H9 (cell line): ENCODE results near the gene TSPAN5. TPM values are rescaled to one million over a fixed set of nuclear protein-coding genes. Genes with fewer than 3 reads are reported as not detected.

Experiments
- DNase-seq: peaks from one replicate; pipeline ENCODE4 v3.0.0-alpha.2; 2017
- H2AFZ ChIP-seq: one replicate; pipeline ENCODE4 v1.6.1; 2013; ENCODE audit warnings: mild to moderate bottlenecking, low read length, control low read depth, moderate library complexity
- H2AK5ac ChIP-seq: 2 replicates; pipeline ENCODE4 v1.6.1; 2013; ENCODE audit warnings: low read length, control low read depth, mixed read lengths; ENCODE audit not compliant: insufficient read length
- H2BK120ac ChIP-seq: one replicate; pipeline ENCODE4 v1.6.1; 2013; ENCODE audit warnings: low read depth, mild to moderate bottlenecking, low read length, control low read depth, inconsistent platforms; ENCODE audit not compliant: poor library complexity, severe bottlenecking
- H2BK12ac ChIP-seq: 2 replicates; pipeline ENCODE4 v1.6.1; 2013; ENCODE audit warnings: low read length, control low read depth, mixed read lengths, low read depth; ENCODE audit not compliant: insufficient read length
- H2BK15ac ChIP-seq: 2 replicates; pipeline ENCODE4 v1.6.1; 2013; ENCODE audit warnings: low read depth, low read length, control low read depth
- H2BK20ac ChIP-seq: one replicate; pipeline ENCODE4 v1.6.1; 2013; ENCODE audit warnings: low read depth, mild to moderate bottlenecking, low read length, control low read depth, inconsistent platforms; ENCODE audit not compliant: poor library complexity, severe bottlenecking
- H2BK5ac ChIP-seq: 2 replicates; pipeline ENCODE4 v1.6.1; 2013; ENCODE audit warnings: low read length, control low read depth, mixed read lengths; ENCODE audit not compliant: insufficient read length
- H3K14ac ChIP-seq: 2 replicates; pipeline ENCODE4 v1.6.1; 2013; ENCODE audit warnings: low read length, control low read depth; ENCODE audit not compliant: insufficient read depth
- H3K18ac ChIP-seq: 2 replicates; pipeline ENCODE4 v1.6.1; 2013; ENCODE audit warnings: low read depth, mild to moderate bottlenecking, mixed read lengths, low read length, control low read depth; ENCODE audit not compliant: insufficient read length
- H3K23ac ChIP-seq: 2 replicates; pipeline ENCODE4 v1.6.1; 2013; ENCODE audit warnings: low read length, control low read depth, mixed read lengths, low read depth; ENCODE audit not compliant: insufficient read length
- H3K23me2 ChIP-seq: 2 replicates; pipeline ENCODE4 v1.6.1; 2013; ENCODE audit warnings: low read depth, mild to moderate bottlenecking, mixed read lengths, low read length, control low read depth; ENCODE audit not compliant: insufficient read length, poor library complexity, severe bottlenecking
- H3K27ac ChIP-seq: 2 replicates; pipeline ENCODE4 v1.5.1; 2013; ENCODE audit warnings: low read length, control low read depth, mixed read lengths, low read depth; ENCODE audit not compliant: insufficient read length
- H3K27me3 ChIP-seq: 2 replicates; pipeline ENCODE4 v1.6.1; 2013; ENCODE audit warnings: low read length, control low read depth, inconsistent platforms; ENCODE audit not compliant: insufficient read depth
- H3K4ac ChIP-seq: 2 replicates; pipeline ENCODE4 v1.6.1; 2013; ENCODE audit warnings: low read depth, mild to moderate bottlenecking, control low read depth, inconsistent platforms, low read length, moderate library complexity
- H3K4me1 ChIP-seq: 2 replicates; pipeline ENCODE4 v1.6.1; 2013; ENCODE audit warnings: low read length, control low read depth, inconsistent platforms; ENCODE audit not compliant: insufficient read depth
- H3K4me2 ChIP-seq: 2 replicates; pipeline ENCODE4 v1.6.1; 2013; ENCODE audit warnings: low read length, control low read depth, mixed read lengths; ENCODE audit not compliant: insufficient read length, insufficient read depth
- H3K56ac ChIP-seq: 2 replicates; pipeline ENCODE4 v1.6.1; 2013; ENCODE audit warnings: low read depth, mild to moderate bottlenecking, mixed read lengths, low read length, control low read depth; ENCODE audit not compliant: insufficient read length
- H3K79me1 ChIP-seq: 2 replicates; pipeline ENCODE4 v1.6.1; 2013; ENCODE audit warnings: low read depth, mild to moderate bottlenecking, moderate library complexity, low read length, control low read depth, inconsistent platforms; ENCODE audit not compliant: insufficient read depth, poor library complexity, severe bottlenecking
- H3K79me2 ChIP-seq: 2 replicates; pipeline ENCODE4 v1.6.1; 2013; ENCODE audit warnings: low read length, control low read depth, inconsistent platforms; ENCODE audit not compliant: insufficient read depth
- H3K9ac ChIP-seq: 2 replicates; pipeline ENCODE4 v1.6.1; 2013; ENCODE audit warnings: low read length, control low read depth, mixed read lengths; ENCODE audit not compliant: insufficient read length; ENCODE audit errors: extremely low read depth
- H3K9me3 ChIP-seq: one replicate; pipeline ENCODE4 v1.6.1; 2013; ENCODE audit warnings: low read depth, low read length, inconsistent platforms; ENCODE audit not compliant: control insufficient read depth
- H3T11ph ChIP-seq: one replicate; pipeline ENCODE4 v1.6.1; 2013; ENCODE audit warnings: mild to moderate bottlenecking, low read length, control low read depth, inconsistent platforms
- H4K20me1 ChIP-seq: one replicate; pipeline ENCODE4 v1.6.1; 2013; ENCODE audit not compliant: control insufficient read depth, insufficient read length, insufficient read depth
- H4K5ac ChIP-seq: 2 replicates; pipeline ENCODE4 v1.6.1; 2013; ENCODE audit warnings: low read depth, mild to moderate bottlenecking, mixed read lengths, low read length, control low read depth; ENCODE audit not compliant: insufficient read length
- H4K8ac ChIP-seq: replicated peaks from 2 replicates; pipeline ENCODE4 v1.6.1; 2013; ENCODE audit warnings: low read length, control low read depth, mixed read lengths, low read depth; ENCODE audit not compliant: insufficient read length
- H4K91ac ChIP-seq: 2 replicates; pipeline ENCODE4 v1.6.1; 2013; ENCODE audit warnings: low read depth, mild to moderate bottlenecking, moderate library complexity, mixed read lengths, low read length, control low read depth; ENCODE audit not compliant: insufficient read length
- H3K27ac Mint-ChIP-seq, 3 experiments: 2 replicates in 2 of 3; 3 replicates in 1 of 3; pipeline ENCODE4 v1.8.0; 2020 to 2021; ENCODE audit warnings: mixed read lengths in 3 of 3, mild to moderate bottlenecking in 1 of 3, moderate library complexity in 1 of 3
- H3K27me3 Mint-ChIP-seq: 2 replicates; pipeline ENCODE4 v1.8.0; 2021; ENCODE audit warnings: low read depth, mild to moderate bottlenecking, moderate library complexity, mixed read lengths
- H3K36me3 Mint-ChIP-seq, 3 experiments: 2 replicates in 2 of 3; 3 replicates in 1 of 3; pipeline ENCODE4 v1.8.0; 2020 to 2021; ENCODE audit warnings: low read depth in 3 of 3, mixed read lengths in 3 of 3; ENCODE audit not compliant: insufficient read depth in 1 of 3
- H3K4me1 Mint-ChIP-seq, 2 experiments: 2 replicates each; pipeline ENCODE4 v1.8.0; 2020; ENCODE audit warnings: mixed read lengths in 2 of 2
- H3K4me3 Mint-ChIP-seq, 2 experiments: 2 replicates in 1 of 2; 3 replicates in 1 of 2; pipeline ENCODE4 v1.8.0; 2020 to 2021; ENCODE audit warnings: mild to moderate bottlenecking in 2 of 2, mixed read lengths in 2 of 2, moderate library complexity in 1 of 2
- H3K9me3 Mint-ChIP-seq, 2 experiments: 2 replicates in 1 of 2; 3 replicates in 1 of 2; pipeline ENCODE4 v1.8.0; 2020; ENCODE audit warnings: mild to moderate bottlenecking in 2 of 2, mixed read lengths in 2 of 2, moderate library complexity in 1 of 2
- WGBS: extraction: QIAGEN DNeasy Blood & Tissue Kit; methylation state at CpG from one replicate; pipeline ENCODE4 v1.1.7; 2013; ENCODE audit warnings: missing lambda C conversion rate, low lambda C conversion rate, mixed read lengths; ENCODE audit not compliant: insufficient read length; ENCODE audit errors: extremely low coverage; 5-methylcytosine and 5-hydroxymethylcytosine counted together
- total RNA-seq: library from RNA; stranded (reverse); gene quantifications from 2 replicates; pipeline ENCODE4 v1.2.1, GENCODE V29; 2021
- TF ChIP-seq, protein P1 (sequence below): fragments of 200-600 bp; sonication (generic); conservative IDR thresholded peaks from 3 replicates; pipeline ENCODE4 v1.8.0; 2021; ENCODE audit warnings: antibody characterized with exemption, mild to moderate bottlenecking

TSPAN5 gene
- total RNA-seq, 1 experiment from 2014 or later: 7.0 TPM

- no peaks in the 10 kb centered on the region for H3K79me2 ChIP-seq
- H2BK5ac ChIP-seq: no peak overlapping the region
- Mint-ChIP-seq H3K4me3 (no peak overlapping the region), H3K27me3 (no peaks in the 10 kb centered on the region), H3K4me1 (peaks cover 40 to 47% of the 10 kb centered on the region in 2 experiments), H3K27ac (no peak overlapping the region; a peak in 1 of 7 replicates), H3K36me3 (peaks cover 0 to 5% (median 0%) of the 10 kb centered on the region in 3 experiments; a peak in 3 of 7 replicates), H3K9me3 (no peaks in the 10 kb centered on the region)
- no peaks in the 10 kb centered on the region for H3K23me2 ChIP-seq
- H3K9me3 ChIP-seq: no peaks in the 10 kb centered on the region
- no peak overlapping the region for H4K91ac ChIP-seq
- H2BK20ac ChIP-seq: no peak overlapping the region
- H2AFZ ChIP-seq: no peak overlapping the region
- no peak overlapping the region for H3K14ac ChIP-seq
- no peak overlapping the region for H4K5ac ChIP-seq
- no peaks in the 10 kb centered on the region for H3K27me3 ChIP-seq
- H2BK120ac ChIP-seq: no peak overlapping the region
- H3K56ac ChIP-seq: no peak overlapping the region
- H2AK5ac ChIP-seq: no peak overlapping the region
- H2BK15ac ChIP-seq: no peak overlapping the region
- H3K23ac ChIP-seq: no peak overlapping the region
- H3K4me2 ChIP-seq: no peak overlapping the region
- no peaks in the 10 kb centered on the region for H3K79me1 ChIP-seq
- peaks cover 7% of the 10 kb centered on the region; the same call in 1 of the 2 replicates for H3K4me1 ChIP-seq
- H3K18ac ChIP-seq: no peak overlapping the region
- no peak overlapping the region for H3T11ph ChIP-seq
- H3K27ac ChIP-seq: no peak overlapping the region
- H3K4ac ChIP-seq: no peak overlapping the region
- H4K20me1 ChIP-seq: no peaks in the 10 kb centered on the region
- no peak overlapping the region for H4K8ac ChIP-seq
- no peak for DNase-seq
- H3K9ac ChIP-seq: no peak overlapping the region
- TF ChIP-seq, protein P1, sequence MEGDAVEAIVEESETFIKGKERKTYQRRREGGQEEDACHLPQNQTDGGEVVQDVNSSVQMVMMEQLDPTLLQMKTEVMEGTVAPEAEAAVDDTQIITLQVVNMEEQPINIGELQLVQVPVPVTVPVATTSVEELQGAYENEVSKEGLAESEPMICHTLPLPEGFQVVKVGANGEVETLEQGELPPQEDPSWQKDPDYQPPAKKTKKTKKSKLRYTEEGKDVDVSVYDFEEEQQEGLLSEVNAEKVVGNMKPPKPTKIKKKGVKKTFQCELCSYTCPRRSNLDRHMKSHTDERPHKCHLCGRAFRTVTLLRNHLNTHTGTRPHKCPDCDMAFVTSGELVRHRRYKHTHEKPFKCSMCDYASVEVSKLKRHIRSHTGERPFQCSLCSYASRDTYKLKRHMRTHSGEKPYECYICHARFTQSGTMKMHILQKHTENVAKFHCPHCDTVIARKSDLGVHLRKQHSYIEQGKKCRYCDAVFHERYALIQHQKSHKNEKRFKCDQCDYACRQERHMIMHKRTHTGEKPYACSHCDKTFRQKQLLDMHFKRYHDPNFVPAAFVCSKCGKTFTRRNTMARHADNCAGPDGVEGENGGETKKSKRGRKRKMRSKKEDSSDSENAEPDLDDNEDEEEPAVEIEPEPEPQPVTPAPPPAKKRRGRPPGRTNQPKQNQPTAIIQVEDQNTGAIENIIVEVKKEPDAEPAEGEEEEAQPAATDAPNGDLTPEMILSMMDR: no peak
- H2BK12ac ChIP-seq: no peak overlapping the region
- no CpG with 5 or more reads among the region's 3 CpGs for WGBS
These were observed 174.4 kb downstream of the TSPAN5 start for GRCh38 chr4:98484031-98484430.
